ENCODE data around the gene RFX1.

- TF ChIP-seq EP300 (IDR thresholded peaks at IDR 0.05; ENCODE audit: borderline replicate concordance) (no peak), EGR1 (IDR thresholded peaks at IDR 0.05) (no peak), CREB1 (IDR thresholded peaks at IDR 0.05; ENCODE audit: low read depth) (no peak), FOXM1 (IDR thresholded peaks at IDR 0.05; ENCODE audit: borderline replicate concordance, low read depth) (no peak), YY1 (IDR thresholded peaks at IDR 0.05; ENCODE audit: low read depth) (no peak), TAF1 (IDR thresholded peaks at IDR 0.05; ENCODE audit: low read depth) (no peak), TEAD4 (IDR thresholded peaks at IDR 0.05) (no peak), CEBPB (IDR thresholded peaks at IDR 0.05) (no peak), REST (IDR thresholded peaks at IDR 0.05; ENCODE audit: low read depth) (no peak), NFIC (IDR thresholded peaks at IDR 0.05) (no peak), TCF12 (IDR thresholded peaks at IDR 0.05; ENCODE audit: low read depth) (no peak), USF1 (IDR thresholded peaks at IDR 0.05) (peak; percentile 85)
- TF ChIP-seq, protein P1, sequence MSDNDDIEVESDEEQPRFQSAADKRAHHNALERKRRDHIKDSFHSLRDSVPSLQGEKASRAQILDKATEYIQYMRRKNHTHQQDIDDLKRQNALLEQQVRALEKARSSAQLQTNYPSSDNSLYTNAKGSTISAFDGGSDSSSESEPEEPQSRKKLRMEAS (IDR thresholded peaks at IDR 0.05): no peak
These were observed 64.0 kb downstream of the RFX1 start for GRCh38 chr19:13942023-13942684.

Measured in Ishikawa (cell line).